K562 (cell line): ENCODE data around the gene JSRP1.

Experiments
- NR2C1 ChIP-seq, 2 experiments: fragments of 450-650 bp; IDR thresholded peaks; 2 replicates each; pipeline ENCODE4 v1.6.1; 2017; ENCODE audit warnings: mild to moderate bottlenecking in 2 of 2, antibody characterized with exemption in 1 of 2, inconsistent platforms in 1 of 2, missing compliant biosample characterization in 1 of 2, missing genetic modification characterization in 1 of 2
- NR3C1 ChIP-seq: sonication (generic); formaldehyde crosslinking; IDR thresholded peaks from 2 replicates; pipeline ENCODE4 v1.8.1; 2022; ENCODE audit warnings: missing genetic modification reagents
- POLR2AphosphoS5 ChIP-seq: IDR thresholded peaks from 2 replicates; pipeline ENCODE4 v1.6.1; 2011; ENCODE audit warnings: mild to moderate bottlenecking, low read depth, low read length, moderate library complexity; ENCODE audit not compliant: control insufficient read depth, insufficient read depth
- RBFOX2 ChIP-seq: fragments of 200-400 bp; formaldehyde crosslinking; IDR thresholded peaks from 2 replicates; pipeline ENCODE4 v1.6.1; 2017; ENCODE audit warnings: low read depth, mild to moderate bottlenecking, low read length, moderate library complexity
- RNF2 ChIP-seq: sonication (generic); IDR thresholded peaks from 2 replicates; pipeline ENCODE4 v1.6.1; 2016
- SIRT6 ChIP-seq: IDR thresholded peaks from one replicate; pipeline ENCODE4 v1.6.1; 2012; ENCODE audit warnings: low read depth, mild to moderate bottlenecking, control low read depth, inconsistent platforms, low read length, moderate library complexity
- SRSF9 ChIP-seq: fragments of 200-400 bp; formaldehyde crosslinking; IDR thresholded peaks from 2 replicates; pipeline ENCODE4 v1.6.1; 2017; ENCODE audit warnings: low read depth, low read length, borderline replicate concordance
- TRIM28 ChIP-seq: fragments of 450-650 bp; IDR thresholded peaks from 2 replicates; pipeline ENCODE4 v1.6.1; 2017
- ZNF217 ChIP-seq: sonication (generic); formaldehyde crosslinking; IDR thresholded peaks from 2 replicates; pipeline ENCODE4 v1.8.0; 2022; ENCODE audit warnings: mild to moderate bottlenecking, missing genetic modification reagents
- TF ChIP-seq, protein P1 (sequence below): IDR thresholded peaks from 2 replicates; pipeline ENCODE4 v1.6.1; 2016; ENCODE audit warnings: missing genetic modification characterization, missing compliant biosample characterization
- TF ChIP-seq, protein P2 (sequence below), 3 experiments: IDR thresholded peaks in 2 of 3; conservative IDR thresholded peaks in 1 of 3; 2 replicates each; pipeline ENCODE4 v1.5.1; 2011 to 2012; ENCODE audit warnings: low read length in 3 of 3, mild to moderate bottlenecking in 3 of 3, control low read depth in 2 of 3, improper control_type of control experiment in 1 of 3, inconsistent platforms in 1 of 3, low read depth in 1 of 3, mixed read lengths in 1 of 3, moderate library complexity in 1 of 3; ENCODE audit not compliant: insufficient read depth in 2 of 3
- TF ChIP-seq, protein P3 (sequence below): sonication (generic); formaldehyde crosslinking; IDR thresholded peaks from 2 replicates; pipeline ENCODE4 v1.8.0; 2022; ENCODE audit warnings: missing genetic modification reagents, mild to moderate bottlenecking, borderline replicate concordance

DNA sequence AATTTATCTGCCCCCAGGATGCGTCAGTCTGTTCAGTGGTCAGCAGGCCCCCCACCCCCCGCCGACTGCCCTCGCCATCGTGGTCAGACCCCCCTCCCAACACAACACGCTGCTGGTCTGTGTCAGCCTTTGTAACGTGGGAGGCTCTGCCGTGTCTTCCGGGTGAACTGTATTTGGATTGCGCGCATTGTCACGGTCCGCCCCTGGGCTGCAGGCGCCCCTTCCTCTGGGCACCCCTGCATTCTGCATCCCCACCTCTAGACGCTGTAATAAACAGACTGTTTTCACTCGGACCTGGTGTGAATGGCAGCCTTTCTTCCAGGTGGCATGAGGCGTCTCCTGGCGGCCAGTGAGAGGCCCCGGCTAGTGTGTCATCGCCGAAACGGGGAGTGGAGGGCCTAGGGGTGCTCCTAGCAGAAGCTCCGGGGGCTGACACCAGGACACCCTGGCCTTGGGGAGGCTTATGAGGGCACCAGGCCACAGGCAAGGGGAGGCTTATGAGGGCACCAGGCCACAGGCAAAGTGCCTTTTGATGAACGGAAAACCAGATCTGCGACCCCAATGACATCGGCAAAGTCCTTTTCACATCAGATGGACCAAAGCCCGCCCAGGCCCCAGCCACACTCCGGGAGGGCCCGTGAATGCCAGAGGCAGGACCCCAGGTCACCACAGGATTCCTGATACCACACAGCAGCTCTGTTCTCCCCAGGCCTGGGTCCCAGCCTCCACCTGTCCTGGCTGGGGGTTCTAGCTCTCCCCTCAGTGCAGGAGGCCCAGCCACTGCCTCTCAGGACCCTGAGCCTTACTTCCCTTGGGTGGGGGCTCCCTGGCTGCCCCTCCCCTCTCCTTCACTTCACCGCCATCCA is 23.7 kb downstream of the JSRP1 start:
- TF ChIP-seq SIRT6 (no peak), NR3C1 (CRISPR knock-in tag) (no peak), RNF2 (no peak), SRSF9 (no peak), NR2C1 (IDR thresholded peaks at IDR 0.05) (no peak), NR2C1 (tag; IDR thresholded peaks at IDR 0.05) (no peak), POLR2AphosphoS5 (no peak), RBFOX2 (peak; percentile 29; the same call in 1 of the 2 replicates), ZNF217 (CRISPR knock-in tag) (no peak), TRIM28 (no peak)
- TF ChIP-seq, protein P1, sequence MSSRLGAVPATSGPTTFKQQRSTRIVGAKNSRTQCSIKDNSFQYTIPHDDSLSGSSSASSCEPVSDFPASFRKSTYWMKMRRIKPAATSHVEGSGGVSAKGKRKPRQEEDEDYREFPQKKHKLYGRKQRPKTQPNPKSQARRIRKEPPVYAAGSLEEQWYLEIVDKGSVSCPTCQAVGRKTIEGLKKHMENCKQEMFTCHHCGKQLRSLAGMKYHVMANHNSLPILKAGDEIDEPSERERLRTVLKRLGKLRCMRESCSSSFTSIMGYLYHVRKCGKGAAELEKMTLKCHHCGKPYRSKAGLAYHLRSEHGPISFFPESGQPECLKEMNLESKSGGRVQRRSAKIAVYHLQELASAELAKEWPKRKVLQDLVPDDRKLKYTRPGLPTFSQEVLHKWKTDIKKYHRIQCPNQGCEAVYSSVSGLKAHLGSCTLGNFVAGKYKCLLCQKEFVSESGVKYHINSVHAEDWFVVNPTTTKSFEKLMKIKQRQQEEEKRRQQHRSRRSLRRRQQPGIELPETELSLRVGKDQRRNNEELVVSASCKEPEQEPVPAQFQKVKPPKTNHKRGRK (tag) = no peak
- TF ChIP-seq, protein P2, sequence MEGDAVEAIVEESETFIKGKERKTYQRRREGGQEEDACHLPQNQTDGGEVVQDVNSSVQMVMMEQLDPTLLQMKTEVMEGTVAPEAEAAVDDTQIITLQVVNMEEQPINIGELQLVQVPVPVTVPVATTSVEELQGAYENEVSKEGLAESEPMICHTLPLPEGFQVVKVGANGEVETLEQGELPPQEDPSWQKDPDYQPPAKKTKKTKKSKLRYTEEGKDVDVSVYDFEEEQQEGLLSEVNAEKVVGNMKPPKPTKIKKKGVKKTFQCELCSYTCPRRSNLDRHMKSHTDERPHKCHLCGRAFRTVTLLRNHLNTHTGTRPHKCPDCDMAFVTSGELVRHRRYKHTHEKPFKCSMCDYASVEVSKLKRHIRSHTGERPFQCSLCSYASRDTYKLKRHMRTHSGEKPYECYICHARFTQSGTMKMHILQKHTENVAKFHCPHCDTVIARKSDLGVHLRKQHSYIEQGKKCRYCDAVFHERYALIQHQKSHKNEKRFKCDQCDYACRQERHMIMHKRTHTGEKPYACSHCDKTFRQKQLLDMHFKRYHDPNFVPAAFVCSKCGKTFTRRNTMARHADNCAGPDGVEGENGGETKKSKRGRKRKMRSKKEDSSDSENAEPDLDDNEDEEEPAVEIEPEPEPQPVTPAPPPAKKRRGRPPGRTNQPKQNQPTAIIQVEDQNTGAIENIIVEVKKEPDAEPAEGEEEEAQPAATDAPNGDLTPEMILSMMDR (IDR thresholded peaks at IDR 0.05 in 2 of 3, conservative IDR thresholded peaks at IDR 0.05 in 1 of 3; ENCODE audit: insufficient read depth in 2 of 3, low read depth in 1 of 3, low read length in 3 of 3) = no peak
- TF ChIP-seq, protein P3, sequence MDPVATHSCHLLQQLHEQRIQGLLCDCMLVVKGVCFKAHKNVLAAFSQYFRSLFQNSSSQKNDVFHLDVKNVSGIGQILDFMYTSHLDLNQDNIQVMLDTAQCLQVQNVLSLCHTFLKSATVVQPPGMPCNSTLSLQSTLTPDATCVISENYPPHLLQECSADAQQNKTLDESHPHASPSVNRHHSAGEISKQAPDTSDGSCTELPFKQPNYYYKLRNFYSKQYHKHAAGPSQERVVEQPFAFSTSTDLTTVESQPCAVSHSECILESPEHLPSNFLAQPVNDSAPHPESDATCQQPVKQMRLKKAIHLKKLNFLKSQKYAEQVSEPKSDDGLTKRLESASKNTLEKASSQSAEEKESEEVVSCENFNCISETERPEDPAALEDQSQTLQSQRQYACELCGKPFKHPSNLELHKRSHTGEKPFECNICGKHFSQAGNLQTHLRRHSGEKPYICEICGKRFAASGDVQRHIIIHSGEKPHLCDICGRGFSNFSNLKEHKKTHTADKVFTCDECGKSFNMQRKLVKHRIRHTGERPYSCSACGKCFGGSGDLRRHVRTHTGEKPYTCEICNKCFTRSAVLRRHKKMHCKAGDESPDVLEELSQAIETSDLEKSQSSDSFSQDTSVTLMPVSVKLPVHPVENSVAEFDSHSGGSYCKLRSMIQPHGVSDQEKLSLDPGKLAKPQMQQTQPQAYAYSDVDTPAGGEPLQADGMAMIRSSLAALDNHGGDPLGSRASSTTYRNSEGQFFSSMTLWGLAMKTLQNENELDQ (CRISPR knock-in tag) = no peak
